ENCODE measurements around the gene CCDC149.
"Not testable (repeated sequence)": the region's sequence is repeated elsewhere in the genome, so short reads cannot be mapped to it uniquely, and the experiment has no call there.

The CCDC149 gene

GRCh38 chr4:24917076-24917856 is 4.4 kb upstream of the CCDC149 start:
- no peak for DNase-seq (ENCODE audit: low read depth in 2 of 2)

- no peak for DNase-seq (ENCODE audit: low read depth in 2 of 2)
These were observed 2.5 kb upstream of the CCDC149 start for GRCh38 chr4:24915121-24915922.

GRCh38 chr4:24914460-24914859 is 1.6 kb upstream of the CCDC149 start:
- DNase-seq (ENCODE audit: low read depth in 2 of 2), result no peak

GRCh38 chr4:24913119-24913485 is 260 bp upstream of the CCDC149 start:
- no peak for DNase-seq (ENCODE audit: low read depth in 2 of 2)

- DNase-seq (ENCODE audit: low read depth in 2 of 2), result no peak
These were observed 2.3 kb downstream of the CCDC149 start for GRCh38 chr4:24910499-24910898.

- not testable (repeated sequence) for DNase-seq (ENCODE audit: low read depth in 2 of 2)
These were observed 3.2 kb downstream of the CCDC149 start for GRCh38 chr4:24909606-24910005.

- no peak for DNase-seq (ENCODE audit: low read depth in 2 of 2)
These were observed 15.2 kb downstream of the CCDC149 start for GRCh38 chr4:24897639-24898038.

GRCh38 chr4:24896977-24897376 is 15.9 kb downstream of the CCDC149 start:
- DNase-seq (ENCODE audit: low read depth in 2 of 2), result no peak

GRCh38 chr4:24896056-24896455 is 16.8 kb downstream of the CCDC149 start:
- no peak for DNase-seq (ENCODE audit: low read depth in 2 of 2)

GRCh38 chr4:24895461-24895860 is 17.4 kb downstream of the CCDC149 start:
- DNase-seq (ENCODE audit: low read depth in 2 of 2), result no peak

GRCh38 chr4:24894846-24895245 is 18.0 kb downstream of the CCDC149 start:
- no peak for DNase-seq (ENCODE audit: low read depth in 2 of 2)

GRCh38 chr4:24894243-24894642 is 18.6 kb downstream of the CCDC149 start:
- DNase-seq (ENCODE audit: low read depth in 2 of 2), result no peak

- DNase-seq (ENCODE audit: low read depth in 2 of 2), result no peak
These were observed 20.1 kb downstream of the CCDC149 start for GRCh38 chr4:24892778-24893177.

GRCh38 chr4:24892278-24892677 is 20.6 kb downstream of the CCDC149 start:
- DNase-seq (ENCODE audit: low read depth in 2 of 2), result no peak

GRCh38 chr4:24890561-24891126 is 22.2 kb downstream of the CCDC149 start:
- no peak for DNase-seq (ENCODE audit: low read depth in 2 of 2)

- DNase-seq (ENCODE audit: low read depth in 2 of 2), result no peak
These were observed 22.9 kb downstream of the CCDC149 start for GRCh38 chr4:24889991-24890390.

GRCh38 chr4:24888475-24889344 is 24.1 kb downstream of the CCDC149 start:
- DNase-seq (ENCODE audit: low read depth in 2 of 2), result no peak

- DNase-seq (ENCODE audit: low read depth in 2 of 2), result no peak
These were observed 24.9 kb downstream of the CCDC149 start for GRCh38 chr4:24887881-24888430.

- no peak for DNase-seq (ENCODE audit: low read depth in 2 of 2)
These were observed 26.2 kb downstream of the CCDC149 start for GRCh38 chr4:24886596-24886995.

GRCh38 chr4:24885342-24885741 is 27.5 kb downstream of the CCDC149 start:
- DNase-seq (ENCODE audit: low read depth in 2 of 2), result no peak

GRCh38 chr4:24884902-24885301 is 27.9 kb downstream of the CCDC149 start:
- no peak for DNase-seq (ENCODE audit: low read depth in 2 of 2)

Data from stimulated activated CD8-positive, alpha-beta memory T cell treated with anti-CD3 and anti-CD28 coated beads, Interleukin-2, amount 100 ng/mL, for 48 hours (primary cell).